Measurements from ENCODE around the gene WDR93. TPM values are rescaled to one million over a fixed set of nuclear protein-coding genes. Genes with fewer than 3 reads are reported as not detected.
"Not testable (repeated sequence)": the region's sequence is repeated elsewhere in the genome, so short reads cannot be mapped to it uniquely, and the experiment has no call there.

The WDR93 gene
- polyA plus RNA-seq, 1 donor = 0.30 TPM

GRCh38 chr15:89788585-89788984 is 98.0 kb downstream of the WDR93 start:
- 100% methylated on average over 1 of the region's 4 CpGs for WGBS (ENCODE audit: insufficient coverage, low lambda C conversion rate)
- H3K36me3 ChIP-seq (ENCODE audit: control insufficient read depth, insufficient read depth, low read length) = peaks cover 61% of the 10 kb centered on the region
- not testable (repeated sequence) for DNase-seq; H3K27me3 ChIP-seq (ENCODE audit: control insufficient read depth, insufficient read depth, low read length); H3K27ac ChIP-seq (ENCODE audit: low read length); H3K9me3 ChIP-seq (ENCODE audit: control insufficient read depth, low read depth, low read length); H3K4me3 ChIP-seq (ENCODE audit: low read length)
- peaks cover 25% of the 10 kb centered on the region for H3K4me1 ChIP-seq (ENCODE audit: control insufficient read depth, insufficient read depth, low read length)

GRCh38 chr15:89790206-89790605 is 99.6 kb downstream of the WDR93 start:
- Histone ChIP-seq H3K4me3 (ENCODE audit: low read length) (no peak overlapping the region), H3K27me3 (ENCODE audit: control insufficient read depth, insufficient read depth, low read length) (no peaks in the 10 kb centered on the region), H3K27ac (ENCODE audit: low read length) (no peak overlapping the region), H3K4me1 (ENCODE audit: control insufficient read depth, insufficient read depth, low read length) (peaks cover 13% of the 10 kb centered on the region), H3K36me3 (ENCODE audit: control insufficient read depth, insufficient read depth, low read length) (peaks cover 63% of the 10 kb centered on the region), H3K9me3 (ENCODE audit: control insufficient read depth, low read depth, low read length) (peaks cover 2% of the 10 kb centered on the region)
- DNase-seq = no peak
- no CpG with 5 or more reads among the region's 10 CpGs for WGBS (ENCODE audit: insufficient coverage, low lambda C conversion rate)

- Histone ChIP-seq H3K36me3 (ENCODE audit: control insufficient read depth, insufficient read depth, low read length) (peaks cover 65% of the 10 kb centered on the region), H3K4me3 (ENCODE audit: low read length) (no peak overlapping the region), H3K4me1 (ENCODE audit: control insufficient read depth, insufficient read depth, low read length) (peaks cover 11% of the 10 kb centered on the region), H3K27me3 (ENCODE audit: control insufficient read depth, insufficient read depth, low read length) (no peaks in the 10 kb centered on the region), H3K27ac (ENCODE audit: low read length) (no peak overlapping the region), H3K9me3 (ENCODE audit: control insufficient read depth, low read depth, low read length) (peaks cover 2% of the 10 kb centered on the region)
- no peak for DNase-seq
- no CpG with 5 or more reads among the region's 16 CpGs for WGBS (ENCODE audit: insufficient coverage, low lambda C conversion rate)
These were observed 100.0 kb downstream of the WDR93 start for GRCh38 chr15:89790661-89791060.

GRCh38 chr15:89792106-89792805 is 101.6 kb downstream of the WDR93 start:
- no CpG with 5 or more reads among the region's 22 CpGs for WGBS (ENCODE audit: insufficient coverage, low lambda C conversion rate)
- no peak overlapping the region for H3K27ac ChIP-seq (ENCODE audit: low read length)
- no peak for DNase-seq

More at GRCh38 chr15:89792106-89792805, 101.6 kb downstream of the WDR93 start:
- H3K4me3 ChIP-seq (ENCODE audit: low read length) = no peak overlapping the region
- no peaks in the 10 kb centered on the region for H3K27me3 ChIP-seq (ENCODE audit: control insufficient read depth, insufficient read depth, low read length)
- peaks cover 2% of the 10 kb centered on the region for H3K9me3 ChIP-seq (ENCODE audit: control insufficient read depth, low read depth, low read length)
- H3K36me3 ChIP-seq (ENCODE audit: control insufficient read depth, insufficient read depth, low read length) = peaks cover 72% of the 10 kb centered on the region
- H3K4me1 ChIP-seq (ENCODE audit: control insufficient read depth, insufficient read depth, low read length) = peaks cover 4% of the 10 kb centered on the region

Other genes starting within 250 kb of the WDR93 start
- gene RHCG, start 194.2 kb upstream of the WDR93 start, polyA plus RNA-seq = 0.12 TPM
- 3.9 TPM for gene TICRR, start 115.3 kb upstream of the WDR93 start, polyA plus RNA-seq
- 3.7 TPM for gene KIF7, start 35.3 kb upstream of the WDR93 start, polyA plus RNA-seq
- 0.34 TPM for gene PLIN1, start 11.4 kb upstream of the WDR93 start, polyA plus RNA-seq
- gene PEX11A, start 57 bp upstream of the WDR93 start, polyA plus RNA-seq = 15.0 TPM
- 1.0 TPM for gene MESP1, start 60.4 kb downstream of the WDR93 start, polyA plus RNA-seq
- gene MESP2, start 85.5 kb downstream of the WDR93 start, polyA plus RNA-seq = 0.30 TPM
- 1,092 TPM for gene ANPEP, start 124.0 kb downstream of the WDR93 start, polyA plus RNA-seq
- 26.1 TPM for gene AP3S2, start 203.2 kb downstream of the WDR93 start, polyA plus RNA-seq
- gene ARPIN, start 222.1 kb downstream of the WDR93 start, polyA plus RNA-seq = 31.3 TPM